PC-3 (cell line): ENCODE measurements around the gene ATF6B.

Experiments
- CTCF ChIP-seq: fragments of 300-600 bp; sonication (generic); conservative IDR thresholded peaks from 2 replicates; pipeline ENCODE4 v1.5.1; 2017; ENCODE audit warnings: antibody characterized with exemption, low read depth, mild to moderate bottlenecking, low read length
- EZH2 ChIP-seq: fragments of 300-600 bp; sonication (generic); IDR thresholded peaks from one replicate; pipeline ENCODE4 v1.6.1; 2017; ENCODE audit warnings: antibody characterized with exemption, mild to moderate bottlenecking, low read length; ENCODE audit not compliant: unreplicated experiment
- EZH2phosphoT487 ChIP-seq: fragments of 300-600 bp; sonication (generic); IDR thresholded peaks from 2 replicates; pipeline ENCODE4 v1.6.1; 2018; ENCODE audit warnings: mild to moderate bottlenecking, antibody characterized with exemption, low read length, borderline replicate concordance

- no peak for TF ChIP-seq CTCF
- no peak for TF ChIP-seq EZH2
- no peak for TF ChIP-seq EZH2phosphoT487
These were observed 23.3 kb upstream of the ATF6B start for GRCh38 chr6:32151181-32151862.
